Islet precursor cell (in vitro differentiated cells): ENCODE measurements around the gene GAST.
A peak's percentile ranks its signal among the peaks of the same experiment; 100 is the strongest.
"Not testable (repeated sequence)": the region's sequence is repeated elsewhere in the genome, so short reads cannot be mapped to it uniquely, and the experiment has no call there.

Source experiments
- DNase-seq: peaks from one replicate; pipeline ENCODE4 v3.0.0-alpha.2; 2018

GAST gene

DNA sequence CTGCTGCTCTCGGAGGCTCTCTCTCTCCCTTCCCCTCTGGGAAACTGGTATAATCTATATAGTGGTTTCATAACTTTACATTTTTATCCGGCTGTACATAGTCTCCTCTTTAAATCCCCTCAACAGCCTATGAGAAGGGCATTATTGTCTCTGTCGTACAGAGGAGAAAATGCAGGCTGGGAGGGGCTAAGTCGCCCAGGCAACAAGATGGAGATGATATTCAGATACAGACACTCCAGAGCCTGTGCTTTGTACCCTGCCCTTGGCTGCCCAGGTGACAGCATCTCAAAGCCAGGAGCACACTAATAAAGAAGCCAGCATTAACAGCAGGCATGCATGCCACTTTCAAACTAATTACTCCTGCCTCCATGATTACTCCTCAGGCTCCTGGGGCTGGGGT, 28.1 kb upstream of the GAST start:
- peak; percentile 59 for DNase-seq

DNA sequence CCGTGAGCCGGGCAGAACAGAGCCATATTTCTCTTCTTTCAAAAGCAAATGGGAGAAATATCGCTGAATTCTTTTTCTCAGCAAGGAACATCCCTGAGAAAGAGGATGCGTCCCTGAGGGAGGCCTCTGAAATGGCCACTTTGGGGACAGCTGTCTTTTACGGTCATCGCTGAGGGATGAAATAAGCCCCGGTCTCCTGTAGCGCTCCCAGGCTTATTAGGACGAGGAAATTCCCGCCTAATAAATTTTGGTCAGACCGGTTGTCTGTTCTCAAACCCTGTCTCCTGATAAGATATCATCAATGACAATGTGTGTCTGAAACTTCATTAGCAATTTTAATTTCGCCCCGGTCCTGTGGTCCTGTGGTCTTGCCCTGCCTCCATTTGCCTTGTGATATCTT, 26.4 kb upstream of the GAST start:
- DNase-seq, result not testable (repeated sequence)

DNA sequence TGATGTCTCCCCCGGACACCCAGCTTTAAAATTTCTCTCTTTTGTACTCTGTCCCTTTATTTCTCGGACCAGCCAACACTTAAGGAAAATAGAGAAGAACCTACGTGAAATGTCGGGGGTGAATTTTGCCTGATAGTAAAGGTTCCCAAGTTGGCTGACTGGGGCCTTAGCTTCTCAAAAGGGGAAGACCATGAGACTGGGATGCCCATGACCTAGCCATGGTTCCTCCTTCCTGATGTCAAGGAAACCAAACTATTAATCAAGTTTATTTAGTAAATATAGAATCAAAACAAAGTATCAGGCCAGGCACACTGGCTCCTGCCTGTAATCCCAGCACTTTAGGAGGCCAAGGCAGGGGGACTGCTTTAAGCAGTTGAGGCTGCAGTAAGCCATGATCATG, 25.9 kb upstream of the GAST start:
- DNase-seq, result no peak

DNA sequence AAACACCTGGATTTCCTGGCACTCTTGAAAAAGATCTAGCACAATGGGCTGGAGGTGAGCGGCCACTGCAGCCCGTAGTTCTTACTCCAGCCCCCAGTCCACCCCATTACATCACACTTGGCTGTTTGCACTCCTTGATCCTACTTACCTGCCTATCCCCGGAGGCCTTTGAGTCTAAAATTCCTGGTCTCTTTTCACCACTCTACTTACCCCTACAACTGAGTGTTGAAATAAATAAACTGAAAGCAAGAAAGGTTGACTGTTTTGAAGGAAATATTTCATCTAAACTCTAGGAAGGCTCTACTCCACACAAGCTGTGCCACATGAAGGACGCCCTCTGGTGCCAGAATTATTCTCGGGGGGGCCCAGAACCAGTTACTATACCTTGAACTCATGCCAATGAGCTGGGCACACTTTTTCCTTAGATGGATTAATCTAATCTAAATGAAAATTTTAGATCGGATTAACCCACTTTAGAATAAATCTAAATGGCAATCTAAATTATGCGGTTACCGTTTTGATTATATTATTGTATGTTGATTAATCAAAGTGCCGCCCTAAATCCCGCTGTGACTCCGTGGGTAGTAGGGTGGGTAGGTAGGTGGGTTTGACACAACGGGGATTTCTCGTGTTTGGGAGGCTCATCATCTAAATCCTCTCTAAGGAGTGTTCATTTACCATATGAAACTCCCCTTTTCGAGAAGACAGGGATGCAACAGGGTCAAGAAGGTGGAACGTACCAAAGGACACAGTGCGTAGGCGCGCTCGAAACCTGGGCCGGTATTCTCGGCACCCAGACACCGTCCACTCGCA, 24.1 kb upstream of the GAST start:
- DNase-seq, result peak; percentile 61

DNA sequence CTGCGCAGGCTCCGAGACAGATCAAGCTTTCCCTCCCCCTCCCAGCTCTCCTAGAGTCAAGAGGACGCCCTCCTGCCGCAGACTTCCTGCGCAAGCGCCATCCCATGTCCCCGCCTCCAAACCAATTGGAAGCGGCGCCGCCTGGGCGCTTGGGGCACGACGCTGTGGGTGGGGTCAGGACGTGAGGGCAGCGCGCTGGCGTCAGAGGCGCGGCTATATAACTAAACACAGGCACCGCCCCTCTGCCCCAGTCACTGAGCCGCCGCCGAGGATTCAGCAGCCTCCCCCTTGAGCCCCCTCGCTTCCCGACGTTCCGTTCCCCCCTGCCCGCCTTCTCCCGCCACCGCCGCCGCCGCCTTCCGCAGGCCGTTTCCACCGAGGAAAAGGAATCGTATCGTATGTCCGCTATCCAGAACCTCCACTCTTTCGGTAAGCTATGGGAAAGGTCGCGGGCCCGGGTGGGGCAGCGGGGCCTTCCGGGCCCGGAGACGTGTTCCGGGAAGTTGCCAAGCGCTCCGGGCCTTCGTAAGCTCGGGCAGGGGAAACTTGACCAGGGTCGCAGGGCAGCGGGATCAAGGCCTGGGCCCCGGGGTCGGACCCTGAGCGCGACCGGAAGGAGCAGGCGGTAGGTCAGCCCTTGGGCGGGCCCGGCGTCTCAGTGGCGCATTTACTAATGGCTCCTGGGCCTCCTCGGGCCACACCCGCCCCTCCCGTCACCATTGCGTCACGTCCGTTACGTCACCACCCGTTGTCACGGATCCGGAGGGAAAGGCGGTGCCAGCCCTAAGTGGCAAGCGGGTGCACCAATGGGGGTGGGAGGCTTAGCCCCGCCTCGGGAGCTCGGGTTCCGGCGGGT, 23.3 kb upstream of the GAST start, which contains the start of gene EIF1:
Gene EIF1 (plus strand): TSS at position 245 of the 856 bp plus-strand sequence. CDS start 154 bp downstream, at position 399.
- DNase-seq, result peak; percentile 100

DNA sequence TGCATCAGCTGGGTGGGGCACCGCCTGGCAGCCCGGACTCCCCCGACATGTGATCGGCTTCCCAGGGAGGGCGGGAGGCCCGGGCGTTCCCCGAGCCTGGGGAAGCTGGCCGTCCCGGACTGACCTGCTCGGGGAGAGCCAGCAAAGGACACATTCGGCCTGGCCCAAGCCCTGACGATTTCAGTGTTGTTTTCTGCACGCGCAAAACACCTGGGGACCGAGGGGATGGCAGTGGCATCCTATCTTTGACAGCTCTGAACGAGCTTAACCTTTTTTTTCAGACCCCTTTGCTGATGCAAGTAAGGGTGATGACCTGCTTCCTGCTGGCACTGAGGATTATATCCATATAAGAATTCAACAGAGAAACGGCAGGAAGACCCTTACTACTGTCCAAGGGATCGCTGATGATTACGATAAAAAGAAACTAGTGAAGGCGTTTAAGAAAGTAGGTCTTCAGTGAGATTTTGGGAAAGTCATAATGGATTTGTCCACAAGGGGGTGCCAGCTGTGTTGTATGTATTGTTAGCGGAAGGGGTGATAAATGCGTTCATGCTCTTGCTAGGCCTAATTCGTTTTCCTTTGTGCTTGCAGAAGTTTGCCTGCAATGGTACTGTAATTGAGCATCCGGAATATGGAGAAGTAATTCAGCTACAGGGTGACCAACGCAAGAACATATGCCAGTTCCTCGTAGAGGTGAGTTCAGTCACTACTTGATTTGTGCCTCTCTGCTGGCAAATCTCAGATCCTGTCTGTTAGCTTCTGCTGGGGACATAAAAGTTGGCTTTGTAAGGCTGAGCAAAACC, 22.4 kb upstream of the GAST start:
- peak; percentile 64 for DNase-seq

DNA sequence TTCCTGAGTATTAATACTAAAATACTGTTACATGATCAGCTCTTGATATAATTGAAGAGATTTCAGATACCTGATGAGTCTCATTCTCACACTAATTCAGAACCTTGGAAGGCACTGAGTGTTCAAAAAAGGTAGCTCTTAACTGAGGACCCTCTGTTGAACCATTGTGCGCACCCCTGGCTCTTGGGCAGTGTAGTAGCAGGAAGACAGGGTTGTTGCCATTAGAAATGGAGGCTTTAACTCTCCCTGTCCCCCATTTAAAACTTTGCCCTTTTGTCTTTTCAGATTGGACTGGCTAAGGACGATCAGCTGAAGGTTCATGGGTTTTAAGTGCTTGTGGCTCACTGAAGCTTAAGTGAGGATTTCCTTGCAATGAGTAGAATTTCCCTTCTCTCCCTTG, 21.6 kb upstream of the GAST start:
- DNase-seq, result no peak

DNA sequence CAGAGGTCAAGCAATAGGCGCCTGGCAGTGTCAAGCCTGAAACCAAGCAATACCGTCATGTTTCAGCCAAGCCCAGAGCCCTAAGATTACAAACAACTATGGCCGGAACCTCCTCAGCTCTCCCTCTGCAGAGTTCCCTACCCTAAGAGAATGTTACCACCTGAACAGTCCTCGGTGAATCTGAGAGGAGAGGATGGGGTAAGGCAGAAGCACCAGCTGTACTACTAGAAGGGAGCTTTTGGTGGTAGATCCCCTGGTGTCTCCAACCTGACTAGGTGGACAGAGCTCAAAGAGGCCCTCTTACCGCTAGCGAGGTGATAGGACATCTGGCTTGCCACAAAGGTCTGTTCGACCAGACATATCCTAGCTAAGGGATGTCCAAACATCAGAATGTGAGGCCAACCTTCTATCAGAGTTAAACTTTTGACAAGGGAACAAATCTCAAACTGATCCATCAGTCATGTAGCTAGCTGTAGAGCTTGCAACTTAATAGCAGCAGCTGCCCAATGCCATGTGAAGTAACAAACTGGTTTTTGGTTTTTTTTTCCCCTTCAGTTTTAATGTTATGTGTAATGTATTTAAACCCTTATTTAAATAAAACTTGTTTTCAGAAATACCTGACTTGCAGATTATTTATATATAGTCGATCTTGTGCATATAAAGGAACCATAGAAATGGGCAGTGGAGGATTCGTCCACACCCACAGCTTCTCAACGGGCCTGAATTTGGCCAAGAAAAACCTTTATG, 20.9 kb upstream of the GAST start:
- DNase-seq, result no peak

DNA sequence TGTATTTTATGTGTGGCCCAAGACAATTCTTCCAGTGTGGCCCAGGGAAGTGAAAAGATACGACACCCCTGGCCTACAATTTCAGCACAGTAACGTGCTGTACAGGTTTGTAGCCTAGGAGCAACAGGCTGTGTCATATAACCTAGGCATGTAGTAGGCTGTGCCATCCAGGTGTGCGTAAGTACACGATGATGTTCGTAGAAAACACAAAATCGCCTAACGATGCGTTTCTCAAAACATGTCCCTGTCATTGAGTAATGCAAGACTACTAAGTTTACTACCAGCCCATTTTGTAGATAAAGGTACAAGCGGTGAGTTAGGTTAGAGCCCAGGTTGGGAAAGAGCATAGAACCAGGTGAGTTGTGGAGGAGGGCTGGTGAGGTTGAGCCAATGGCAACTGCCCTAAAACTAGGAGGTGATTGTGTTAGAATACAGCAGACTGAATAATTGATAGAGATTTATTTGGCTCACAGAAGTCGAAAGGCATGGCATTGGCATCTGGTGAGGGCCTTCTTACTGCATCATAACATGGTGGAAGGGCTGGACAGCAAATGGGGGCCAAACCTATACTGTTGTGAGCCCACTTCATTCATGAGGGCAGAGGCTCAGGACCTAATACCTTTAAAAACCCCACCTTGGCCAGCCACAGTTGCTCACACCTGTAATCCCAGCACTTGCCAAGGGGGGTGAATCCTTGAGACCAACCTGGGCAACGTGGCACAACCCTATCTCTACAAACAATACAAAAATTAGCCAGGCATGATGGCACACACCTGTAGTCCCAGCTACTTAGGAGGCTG, 19.2 kb upstream of the GAST start:
- DNase-seq, result peak; percentile 57

DNA sequence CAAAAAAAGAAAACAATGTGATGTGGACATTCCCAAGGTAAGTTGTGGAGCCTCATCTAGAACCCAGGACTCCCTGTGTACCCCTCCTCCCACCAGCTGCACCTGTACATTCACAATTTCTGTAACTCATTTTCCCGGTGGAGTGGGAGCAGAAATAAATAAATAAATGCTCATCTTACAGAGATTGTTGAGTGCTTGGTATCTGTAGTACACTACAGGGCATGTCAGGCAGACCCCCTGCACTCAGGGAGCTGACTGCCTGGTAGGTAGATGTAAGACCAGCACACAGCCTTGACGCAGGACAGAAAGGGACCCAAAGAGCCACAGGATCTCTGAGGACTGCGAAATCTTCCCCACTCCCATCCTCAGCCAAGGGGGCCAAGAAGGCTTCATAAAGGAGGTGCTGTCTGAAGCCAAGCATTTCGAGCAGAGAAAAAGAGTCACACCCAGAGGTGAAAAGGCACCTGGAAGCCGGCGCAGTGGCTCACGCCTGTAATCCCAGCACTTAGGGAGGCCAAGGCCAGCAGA, 16.9 kb upstream of the GAST start:
- DNase-seq, result peak; percentile 61

DNA sequence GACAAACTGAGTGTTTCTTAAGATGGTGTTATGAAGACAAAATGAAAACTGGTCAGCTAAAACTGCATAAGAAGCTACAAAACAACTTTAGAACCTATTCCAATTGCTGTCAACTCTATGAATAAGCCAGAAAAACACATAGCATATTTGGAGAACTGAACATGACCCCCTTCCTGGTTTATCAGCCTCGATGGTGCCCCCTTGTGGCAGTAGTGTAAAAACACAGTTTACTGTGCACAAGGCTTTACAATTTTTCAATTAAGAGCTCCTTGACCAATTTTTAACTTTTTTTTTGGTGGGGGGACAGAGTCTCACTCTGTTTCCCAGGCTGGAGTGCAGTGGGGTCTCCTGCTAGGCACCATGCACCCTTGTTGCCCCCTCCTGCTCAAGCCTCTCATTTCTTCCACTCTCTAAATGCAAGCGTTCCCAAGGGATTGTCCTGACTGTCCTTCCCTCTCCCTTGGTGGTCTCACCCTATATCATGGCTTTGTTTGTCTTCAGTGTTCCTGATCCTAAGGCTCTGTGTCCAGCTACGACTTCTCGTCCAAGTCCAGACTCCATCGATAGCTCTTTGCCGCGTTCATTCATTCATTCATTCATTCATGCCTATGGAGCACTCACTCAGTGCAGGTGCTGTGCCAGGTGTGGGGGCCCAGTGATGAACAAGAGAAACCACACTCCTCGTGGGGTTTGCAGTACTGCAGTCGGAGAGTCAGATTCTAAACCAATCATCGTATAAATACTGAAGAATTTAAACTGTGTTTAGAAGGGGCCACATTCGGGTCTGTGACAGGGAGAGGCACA, 16.0 kb upstream of the GAST start:
- peak; percentile 72 for DNase-seq

DNA sequence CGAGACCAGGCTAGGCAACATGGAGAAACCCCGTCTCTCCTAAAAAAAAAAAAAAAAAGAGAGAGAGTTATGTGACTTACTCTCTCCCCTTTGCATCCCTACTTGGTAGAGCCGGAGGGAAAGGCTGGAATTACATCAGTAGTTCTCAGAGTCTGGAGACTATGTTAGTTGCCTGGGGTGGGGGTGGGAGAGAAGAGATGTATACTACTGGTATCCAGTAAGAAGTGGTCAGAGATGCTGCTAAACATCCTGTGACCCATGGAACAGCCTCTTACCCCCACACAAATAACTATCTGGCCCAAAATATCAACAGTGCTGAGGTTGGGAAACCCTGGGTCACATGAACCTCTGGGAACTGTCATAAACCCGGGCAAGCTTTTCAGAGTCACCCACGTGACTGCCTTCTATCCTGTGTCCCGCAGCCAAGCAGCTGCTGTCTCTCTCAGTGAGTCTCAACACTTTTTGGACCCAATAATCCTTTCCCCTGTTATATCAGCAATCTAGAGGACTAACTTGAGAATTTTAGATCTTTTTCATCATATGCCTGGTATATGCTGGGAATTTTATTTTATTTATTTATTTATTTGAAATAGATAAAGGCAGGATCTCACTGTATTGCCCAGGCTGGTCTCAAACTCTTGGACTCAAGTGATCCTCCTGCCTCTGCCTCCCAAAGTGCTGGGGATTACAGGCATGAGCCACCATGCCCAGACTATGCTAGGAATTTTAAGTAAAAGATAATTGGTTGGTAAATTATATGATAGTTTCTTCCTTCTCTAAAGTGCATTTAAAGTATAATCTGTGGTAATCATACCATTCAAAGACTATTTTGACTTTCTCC, 14.8 kb upstream of the GAST start:
- peak; percentile 60 for DNase-seq

DNA sequence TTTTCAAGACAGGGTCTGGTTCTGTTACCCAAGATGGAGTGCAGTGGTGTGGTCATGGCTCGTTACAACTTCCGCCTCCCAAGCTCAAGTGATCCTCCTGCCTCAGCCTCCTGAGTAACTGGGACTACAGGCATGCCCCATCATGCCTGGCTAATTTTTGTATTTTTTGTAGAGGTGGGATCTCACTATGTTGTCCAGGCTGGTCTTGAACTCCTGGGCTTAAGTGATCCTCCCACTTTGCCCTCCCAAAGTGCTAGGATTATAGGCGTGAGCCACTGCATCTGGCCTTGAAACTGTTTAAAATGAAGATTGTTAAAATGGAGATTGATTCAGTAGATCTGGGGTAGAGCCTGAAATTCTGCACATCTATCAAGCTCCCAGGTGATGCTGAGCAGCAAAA, 11.3 kb upstream of the GAST start:
- not testable (repeated sequence) for DNase-seq

DNA sequence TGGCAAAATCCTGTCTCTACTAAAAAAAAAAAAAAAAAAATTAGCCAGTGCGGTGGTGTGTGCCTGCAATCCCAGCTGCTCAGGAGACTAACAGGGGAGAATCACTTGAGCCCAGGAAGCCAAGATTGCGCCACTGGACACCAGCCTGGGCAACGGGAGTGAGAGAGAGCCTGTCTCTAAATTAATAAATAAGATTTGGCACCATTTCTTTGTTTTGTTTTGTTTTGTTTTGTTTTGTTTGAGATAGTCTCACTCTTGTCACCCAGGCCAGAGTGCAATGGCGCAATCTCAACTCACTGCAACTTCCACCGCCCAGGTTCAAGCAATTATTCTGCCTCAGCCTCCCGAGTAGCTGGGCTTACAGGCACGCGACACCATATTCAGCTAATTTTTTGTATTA, 9.4 kb upstream of the GAST start:
- no peak for DNase-seq

DNA sequence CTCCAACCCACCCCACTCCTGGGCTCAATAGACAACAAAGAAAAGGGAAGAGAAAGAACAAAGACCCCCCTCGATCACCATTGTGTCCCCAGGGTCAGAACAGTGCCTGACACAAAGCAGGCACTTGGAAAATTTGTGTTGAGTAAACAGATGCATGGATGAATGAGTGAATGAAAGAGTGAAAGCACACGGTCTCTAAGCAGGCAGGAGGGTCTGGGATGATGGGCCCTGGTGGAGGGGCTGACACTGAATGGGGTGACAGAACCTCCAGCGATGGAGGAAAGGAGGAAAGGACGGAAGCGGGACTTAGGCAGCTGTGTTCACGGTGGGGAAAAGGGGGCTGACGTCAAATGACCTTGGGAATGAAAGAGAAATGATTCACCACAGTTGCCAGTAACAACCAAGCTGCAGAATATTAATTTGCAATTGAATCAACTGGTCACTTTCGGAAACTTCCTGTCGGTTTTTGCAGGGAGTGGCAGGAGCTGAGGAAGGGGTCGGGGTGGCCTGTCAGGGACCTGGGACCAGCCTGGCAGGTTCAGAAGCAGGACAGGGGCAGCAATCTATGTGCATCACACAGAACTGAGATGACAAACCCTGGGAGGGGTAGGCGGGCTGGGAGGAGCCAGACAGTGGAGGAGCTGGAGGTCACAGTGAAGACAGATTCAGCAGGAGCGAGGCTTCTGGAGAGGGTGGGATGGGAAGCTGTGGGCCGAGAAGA, 6.7 kb upstream of the GAST start:
- peak; percentile 85 for DNase-seq

DNA sequence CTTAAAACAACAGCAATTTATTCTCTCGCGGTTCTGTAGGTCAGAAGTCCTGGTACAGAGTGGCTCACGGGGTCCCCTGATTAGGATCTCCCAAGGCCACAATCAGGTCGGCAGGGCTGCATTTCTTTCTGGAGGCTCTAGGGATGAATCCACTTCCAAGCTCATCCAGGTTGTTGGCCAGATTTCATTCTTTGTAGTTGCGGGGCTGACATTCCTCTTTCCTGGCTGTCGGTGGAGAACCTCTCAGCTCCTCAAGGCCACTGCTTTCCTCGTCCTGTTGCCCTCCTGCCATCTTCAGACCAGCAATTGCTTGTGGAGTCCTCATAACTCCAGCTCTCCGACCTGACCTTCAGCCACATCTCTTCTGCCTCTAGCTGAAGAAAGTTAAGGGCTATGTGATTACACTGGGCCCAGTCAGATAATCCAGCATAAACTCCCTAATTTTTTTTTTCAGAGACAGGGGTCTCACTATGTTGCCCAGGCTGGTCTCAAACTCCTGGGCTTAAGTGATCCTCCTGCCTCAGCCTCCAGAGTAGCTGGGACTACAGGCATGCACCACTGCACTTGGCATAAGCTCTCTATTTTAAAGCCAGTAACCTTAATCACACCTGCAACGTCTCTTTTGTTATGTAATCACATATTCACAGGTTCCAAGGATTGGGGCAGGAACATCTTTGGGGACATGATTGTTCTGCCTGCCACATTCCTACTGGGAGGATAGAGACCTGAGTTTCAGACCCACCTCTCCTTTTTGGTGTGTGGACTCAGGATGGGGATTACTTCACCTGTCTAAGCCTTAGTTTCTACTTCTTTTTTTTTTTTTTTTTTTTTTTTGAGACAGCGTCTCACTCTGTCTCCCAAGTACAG, 4.1 kb upstream of the GAST start:
- peak; percentile 54 for DNase-seq

DNA sequence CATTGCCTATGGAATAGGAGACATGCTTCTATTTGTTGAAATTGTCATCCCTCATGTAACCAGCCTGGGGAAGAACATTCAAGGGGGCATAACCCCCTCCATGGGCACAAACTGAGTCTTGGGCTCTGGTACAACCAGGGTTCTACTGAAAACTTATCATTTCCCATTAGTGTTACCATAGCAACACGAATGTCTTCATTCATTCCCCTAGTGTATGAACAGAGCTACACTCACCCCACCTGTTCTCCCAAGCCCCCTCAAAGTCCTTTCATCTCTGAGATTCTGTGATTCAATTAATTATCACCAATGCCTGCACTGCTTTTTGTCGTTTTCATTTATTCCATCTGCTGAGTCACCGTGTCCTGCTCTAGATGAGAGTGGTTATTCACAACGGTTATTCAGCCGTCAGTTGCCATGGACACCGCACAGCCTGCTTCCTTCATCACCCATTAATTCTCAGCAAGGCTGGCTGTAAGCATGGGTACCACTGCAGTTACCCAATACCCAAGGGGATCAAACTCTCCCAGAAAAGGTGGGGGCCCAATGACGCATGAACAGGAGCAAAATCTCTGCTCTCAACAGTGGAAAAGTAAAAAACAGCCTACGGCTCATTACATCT, 1.6 kb upstream of the GAST start:
- peak; percentile 55 for DNase-seq
